ENCODE measurements around the gene L3MBTL2. TPM values are rescaled to one million over a fixed set of nuclear protein-coding genes. Genes with fewer than 3 reads are reported as not detected.
"Not testable (repeated sequence)": the region's sequence is repeated elsewhere in the genome, so short reads cannot be mapped to it uniquely, and the experiment has no call there.

Gene L3MBTL2
- 17.2 TPM for polyA plus RNA-seq (2012; ENCODE audit: missing spikeins)

DNA sequence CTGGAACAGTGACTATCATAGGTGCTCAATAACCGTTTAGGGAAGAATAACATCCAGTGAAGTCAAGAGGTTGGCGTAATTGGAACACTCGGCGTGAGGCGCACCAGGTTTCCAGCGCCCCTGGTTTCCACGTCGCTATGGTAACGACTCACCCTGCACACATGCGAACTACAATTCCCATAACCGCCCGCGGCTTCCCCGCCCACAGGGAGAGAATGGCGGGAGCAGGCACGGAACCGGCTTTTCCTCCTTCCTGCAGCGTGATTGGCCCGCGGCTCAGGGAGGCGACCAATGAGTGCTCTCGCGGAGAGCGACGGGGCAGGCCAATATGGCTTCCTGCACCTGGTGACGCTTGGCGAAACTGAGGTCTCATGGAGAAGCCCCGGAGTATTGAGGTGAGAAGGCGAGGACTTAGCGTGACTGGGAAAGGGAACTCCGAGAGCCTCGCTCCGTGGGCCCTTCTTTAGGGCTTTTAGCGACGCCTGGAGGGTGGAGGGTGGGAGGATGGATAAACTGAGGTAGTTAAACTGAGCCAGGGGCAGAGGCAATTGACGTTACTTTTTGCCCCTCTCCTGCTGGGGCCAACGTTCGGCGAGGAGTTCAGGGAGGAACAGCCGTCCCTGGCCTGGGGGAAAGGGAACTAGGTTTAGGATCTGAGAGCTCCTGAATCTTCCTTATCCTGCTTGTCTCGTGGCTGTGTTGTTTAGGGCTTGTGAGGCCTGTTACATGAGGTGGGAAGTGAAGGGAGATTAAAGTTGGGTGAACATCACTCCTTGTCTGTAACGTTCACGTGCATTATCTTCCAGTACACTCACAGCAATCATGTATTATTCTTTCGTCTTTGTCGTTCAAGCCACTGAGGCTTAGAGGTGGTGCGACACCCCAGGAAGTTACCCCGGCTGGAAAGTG, at the start of gene L3MBTL2:
Gene L3MBTL2, plus strand, starts transcription at position 321 of the 909 bp plus-strand sequence. Its CDS starts 51 bp downstream, at position 372.
- FAIRE-seq (peak; percentile 99), DNase-seq (ENCODE audit: insufficient read length) (peak; percentile 99)
- peak; percentile 86 for TF ChIP-seq POLR2AphosphoS5 (IDR thresholded peaks at IDR 0.05; ENCODE audit: low read depth, low read length)
- TF ChIP-seq POLR2A (IDR thresholded peaks at IDR 0.05; ENCODE audit: low read depth, low read length) = peak; percentile 87
- TF ChIP-seq TAF1 (IDR thresholded peaks at IDR 0.05; ENCODE audit: borderline replicate concordance, low read depth, low read length) = peak; percentile 81; the same call in 1 of the 2 replicates

DNA sequence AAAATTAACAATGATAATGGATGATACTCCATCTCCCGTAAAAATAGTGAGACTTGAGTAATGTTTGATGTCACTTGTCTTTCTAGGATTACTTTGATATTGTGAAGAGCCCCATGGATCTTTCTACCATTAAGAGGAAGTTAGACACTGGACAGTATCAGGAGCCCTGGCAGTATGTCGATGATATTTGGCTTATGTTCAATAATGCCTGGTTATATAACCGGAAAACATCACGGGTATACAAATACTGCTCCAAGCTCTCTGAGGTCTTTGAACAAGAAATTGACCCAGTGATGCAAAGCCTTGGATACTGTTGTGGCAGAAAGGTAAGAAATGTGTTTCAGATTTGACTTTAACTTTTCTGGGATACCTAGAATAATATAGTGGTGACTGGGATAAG, 48.0 kb upstream of the L3MBTL2 start:
- FAIRE-seq = no peak
- no peak for TF ChIP-seq TAF1 (IDR thresholded peaks at IDR 0.05; ENCODE audit: borderline replicate concordance, low read depth, low read length)
- no peak for TF ChIP-seq POLR2AphosphoS5 (IDR thresholded peaks at IDR 0.05; ENCODE audit: low read depth, low read length)
- no peak for TF ChIP-seq POLR2A (IDR thresholded peaks at IDR 0.05; ENCODE audit: low read depth, low read length)
- DNase-seq (ENCODE audit: insufficient read length) = no peak

DNA sequence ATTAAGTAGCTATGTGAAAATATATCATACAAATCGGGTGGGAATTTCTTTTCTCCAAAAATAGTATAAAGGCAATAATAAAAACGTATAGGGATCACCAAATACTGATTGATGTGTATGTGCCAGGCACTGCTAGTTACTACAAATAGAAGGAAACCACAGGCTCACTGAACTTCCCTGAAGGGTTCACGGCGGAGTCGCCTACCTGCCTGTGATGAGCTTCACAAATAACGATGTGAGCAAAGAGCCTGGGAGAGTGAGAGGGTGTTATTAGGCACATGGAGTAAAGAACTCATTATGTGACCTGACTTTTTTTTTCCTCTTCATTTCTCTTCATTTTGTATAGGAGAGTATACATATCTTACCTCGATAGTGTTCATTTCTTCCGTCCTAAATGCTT, 36.0 kb upstream of the L3MBTL2 start:
- FAIRE-seq (no peak), DNase-seq (ENCODE audit: insufficient read length) (no peak)
- TF ChIP-seq POLR2AphosphoS5 (IDR thresholded peaks at IDR 0.05; ENCODE audit: low read depth, low read length) (no peak), TAF1 (IDR thresholded peaks at IDR 0.05; ENCODE audit: borderline replicate concordance, low read depth, low read length) (no peak), POLR2A (IDR thresholded peaks at IDR 0.05; ENCODE audit: low read depth, low read length) (no peak)

DNA sequence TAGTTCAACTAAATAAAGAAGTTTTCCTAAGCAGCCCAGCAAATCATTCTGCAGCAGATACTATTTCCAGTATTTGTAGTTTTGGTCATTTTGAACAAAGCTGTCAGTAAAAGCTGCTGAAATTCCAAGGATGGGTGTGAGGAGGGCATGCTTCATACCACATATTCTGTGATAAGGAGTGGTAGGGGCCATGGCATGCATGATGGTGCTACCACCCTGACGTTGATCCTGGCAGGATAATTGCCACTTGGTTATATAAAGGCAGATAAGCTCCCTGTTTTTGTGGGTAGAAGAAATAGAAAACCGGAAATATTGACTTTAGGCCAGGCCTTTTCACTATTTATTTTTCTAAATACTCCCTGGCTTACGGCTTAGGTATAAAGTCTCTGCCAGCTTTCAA, 33.1 kb upstream of the L3MBTL2 start:
- TF ChIP-seq POLR2AphosphoS5 (IDR thresholded peaks at IDR 0.05; ENCODE audit: low read depth, low read length) (no peak), POLR2A (IDR thresholded peaks at IDR 0.05; ENCODE audit: low read depth, low read length) (no peak), TAF1 (IDR thresholded peaks at IDR 0.05; ENCODE audit: borderline replicate concordance, low read depth, low read length) (no peak)
- FAIRE-seq (no peak), DNase-seq (ENCODE audit: insufficient read length) (no peak)

DNA sequence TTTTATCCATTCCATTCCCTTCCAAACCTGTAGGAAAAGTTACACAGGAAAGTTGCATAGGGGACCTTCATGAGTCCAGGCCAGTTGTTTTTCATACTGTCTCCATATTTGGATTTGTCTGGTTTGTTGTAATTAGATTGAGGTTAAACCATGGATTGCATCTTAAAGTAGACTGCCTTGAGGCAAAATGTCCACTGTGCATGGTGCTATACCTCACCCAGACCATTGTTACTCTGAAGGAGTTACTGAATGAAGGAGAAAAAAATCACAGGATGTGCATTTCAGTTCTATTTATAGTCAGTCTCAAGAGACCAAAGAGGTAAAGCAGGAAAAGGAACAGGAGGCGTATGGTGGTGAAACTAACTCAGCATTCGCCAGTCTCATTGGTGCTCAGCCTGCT, 29.6 kb upstream of the L3MBTL2 start:
- DNase-seq (ENCODE audit: insufficient read length) = no peak
- peak; percentile 27 for FAIRE-seq
- TF ChIP-seq TAF1 (IDR thresholded peaks at IDR 0.05; ENCODE audit: borderline replicate concordance, low read depth, low read length) (no peak), POLR2A (IDR thresholded peaks at IDR 0.05; ENCODE audit: low read depth, low read length) (no peak), POLR2AphosphoS5 (IDR thresholded peaks at IDR 0.05; ENCODE audit: low read depth, low read length) (no peak)

DNA sequence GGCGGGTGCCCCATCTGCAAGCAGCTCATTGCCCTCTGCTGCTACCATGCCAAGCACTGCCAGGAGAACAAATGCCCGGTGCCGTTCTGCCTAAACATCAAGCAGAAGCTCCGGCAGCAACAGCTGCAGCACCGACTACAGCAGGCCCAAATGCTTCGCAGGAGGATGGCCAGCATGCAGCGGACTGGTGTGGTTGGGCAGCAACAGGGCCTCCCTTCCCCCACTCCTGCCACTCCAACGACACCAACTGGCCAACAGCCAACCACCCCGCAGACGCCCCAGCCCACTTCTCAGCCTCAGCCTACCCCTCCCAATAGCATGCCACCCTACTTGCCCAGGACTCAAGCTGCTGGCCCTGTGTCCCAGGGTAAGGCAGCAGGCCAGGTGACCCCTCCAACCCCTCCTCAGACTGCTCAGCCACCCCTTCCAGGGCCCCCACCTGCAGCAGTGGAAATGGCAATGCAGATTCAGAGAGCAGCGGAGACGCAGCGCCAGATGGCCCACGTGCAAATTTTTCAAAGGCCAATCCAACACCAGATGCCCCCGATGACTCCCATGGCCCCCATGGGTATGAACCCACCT, 28.0 kb upstream of the L3MBTL2 start:
- FAIRE-seq (no peak), DNase-seq (ENCODE audit: insufficient read length) (no peak)
- TF ChIP-seq TAF1 (IDR thresholded peaks at IDR 0.05; ENCODE audit: borderline replicate concordance, low read depth, low read length) (no peak), POLR2A (IDR thresholded peaks at IDR 0.05; ENCODE audit: low read depth, low read length) (no peak), POLR2AphosphoS5 (IDR thresholded peaks at IDR 0.05; ENCODE audit: low read depth, low read length) (no peak)

DNA sequence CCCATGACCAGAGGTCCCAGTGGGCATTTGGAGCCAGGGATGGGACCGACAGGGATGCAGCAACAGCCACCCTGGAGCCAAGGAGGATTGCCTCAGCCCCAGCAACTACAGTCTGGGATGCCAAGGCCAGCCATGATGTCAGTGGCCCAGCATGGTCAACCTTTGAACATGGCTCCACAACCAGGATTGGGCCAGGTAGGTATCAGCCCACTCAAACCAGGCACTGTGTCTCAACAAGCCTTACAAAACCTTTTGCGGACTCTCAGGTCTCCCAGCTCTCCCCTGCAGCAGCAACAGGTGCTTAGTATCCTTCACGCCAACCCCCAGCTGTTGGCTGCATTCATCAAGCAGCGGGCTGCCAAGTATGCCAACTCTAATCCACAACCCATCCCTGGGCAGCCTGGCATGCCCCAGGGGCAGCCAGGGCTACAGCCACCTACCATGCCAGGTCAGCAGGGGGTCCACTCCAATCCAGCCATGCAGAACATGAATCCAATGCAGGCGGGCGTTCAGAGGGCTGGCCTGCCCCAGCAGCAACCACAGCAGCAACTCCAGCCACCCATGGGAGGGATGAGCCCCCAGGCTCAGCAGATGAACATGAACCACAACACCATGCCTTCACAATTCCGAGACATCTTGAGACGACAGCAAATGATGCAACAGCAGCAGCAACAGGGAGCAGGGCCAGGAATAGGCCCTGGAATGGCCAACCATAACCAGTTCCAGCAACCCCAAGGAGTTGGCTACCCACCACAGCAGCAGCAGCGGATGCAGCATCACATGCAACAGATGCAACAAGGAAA, 27.3 kb upstream of the L3MBTL2 start:
- no peak for FAIRE-seq
- DNase-seq (ENCODE audit: insufficient read length) = no peak
- TF ChIP-seq TAF1 (IDR thresholded peaks at IDR 0.05; ENCODE audit: borderline replicate concordance, low read depth, low read length) = no peak
- TF ChIP-seq POLR2A (IDR thresholded peaks at IDR 0.05; ENCODE audit: low read depth, low read length) = no peak
- TF ChIP-seq POLR2AphosphoS5 (IDR thresholded peaks at IDR 0.05; ENCODE audit: low read depth, low read length) = no peak; the same call in 1 of the 2 replicates

DNA sequence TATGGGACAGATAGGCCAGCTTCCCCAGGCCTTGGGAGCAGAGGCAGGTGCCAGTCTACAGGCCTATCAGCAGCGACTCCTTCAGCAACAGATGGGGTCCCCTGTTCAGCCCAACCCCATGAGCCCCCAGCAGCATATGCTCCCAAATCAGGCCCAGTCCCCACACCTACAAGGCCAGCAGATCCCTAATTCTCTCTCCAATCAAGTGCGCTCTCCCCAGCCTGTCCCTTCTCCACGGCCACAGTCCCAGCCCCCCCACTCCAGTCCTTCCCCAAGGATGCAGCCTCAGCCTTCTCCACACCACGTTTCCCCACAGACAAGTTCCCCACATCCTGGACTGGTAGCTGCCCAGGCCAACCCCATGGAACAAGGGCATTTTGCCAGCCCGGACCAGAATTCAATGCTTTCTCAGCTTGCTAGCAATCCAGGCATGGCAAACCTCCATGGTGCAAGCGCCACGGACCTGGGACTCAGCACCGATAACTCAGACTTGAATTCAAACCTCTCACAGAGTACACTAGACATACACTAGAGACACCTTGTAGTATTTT, 26.6 kb upstream of the L3MBTL2 start:
- no peak for FAIRE-seq
- TF ChIP-seq TAF1 (IDR thresholded peaks at IDR 0.05; ENCODE audit: borderline replicate concordance, low read depth, low read length) (no peak), POLR2AphosphoS5 (IDR thresholded peaks at IDR 0.05; ENCODE audit: low read depth, low read length) (no peak), POLR2A (IDR thresholded peaks at IDR 0.05; ENCODE audit: low read depth, low read length) (no peak)
- DNase-seq (ENCODE audit: insufficient read length) = no peak

DNA sequence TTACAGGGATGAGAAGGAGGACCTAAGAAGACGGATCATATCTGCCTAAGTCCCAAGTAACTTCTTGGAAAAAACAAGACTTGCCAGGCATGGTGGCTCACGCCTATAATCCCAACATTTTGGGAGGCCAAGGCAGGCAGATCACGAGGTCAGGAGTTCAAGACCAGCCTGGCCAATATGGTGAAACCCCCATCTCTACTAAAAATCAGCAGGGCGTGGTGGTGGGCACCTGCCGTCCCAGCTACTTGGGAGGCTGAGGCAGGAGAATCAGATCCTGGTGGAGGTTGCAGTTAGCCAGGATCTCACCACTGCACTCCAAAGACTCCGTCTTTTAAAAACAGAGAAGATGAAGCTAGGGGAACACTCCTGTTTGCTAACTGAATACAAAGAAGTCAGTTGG, 24.8 kb upstream of the L3MBTL2 start:
- not testable (repeated sequence) for DNase-seq (ENCODE audit: insufficient read length)

DNA sequence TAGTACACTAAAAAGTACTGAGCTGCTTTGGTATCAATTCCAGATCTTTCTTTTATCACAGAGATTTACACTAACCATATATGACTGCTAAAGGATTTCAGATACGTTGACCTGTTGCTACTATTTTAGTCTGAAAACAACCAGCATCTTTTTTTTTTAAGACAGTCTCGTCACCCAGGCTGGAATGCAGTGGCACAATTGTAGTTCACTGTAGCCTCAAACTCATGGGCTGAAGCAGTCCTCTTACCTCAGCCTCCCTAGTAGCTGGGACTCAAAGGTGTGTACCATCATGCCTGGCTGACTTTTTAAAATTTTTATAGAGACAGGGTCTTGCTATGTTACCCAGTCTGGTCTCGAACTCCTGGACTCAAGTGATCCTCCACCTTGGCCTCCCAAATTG, 24.2 kb upstream of the L3MBTL2 start:
- TF ChIP-seq POLR2A (IDR thresholded peaks at IDR 0.05; ENCODE audit: low read depth, low read length) (no peak), POLR2AphosphoS5 (IDR thresholded peaks at IDR 0.05; ENCODE audit: low read depth, low read length) (no peak), TAF1 (IDR thresholded peaks at IDR 0.05; ENCODE audit: borderline replicate concordance, low read depth, low read length) (no peak)
- FAIRE-seq = no peak

More for the DNA sequence above, 24.8 kb upstream of the L3MBTL2 start:
- peak; percentile 90 for FAIRE-seq

More for the DNA sequence above, 24.2 kb upstream of the L3MBTL2 start:
- no peak for DNase-seq (ENCODE audit: insufficient read length)
